Vagina (tissue), 2 donors: ENCODE results near the gene C15orf39. TPM values are rescaled to one million over a fixed set of nuclear protein-coding genes. Genes with fewer than 3 reads are reported as not detected.

Experiments
- DNase-seq, 2 donors: peaks; one replicate each; pipeline ENCODE4 v3.0.0-alpha.2; 2017; ENCODE audit errors: extremely low spot score in 2 of 2
- H3K27ac ChIP-seq: fragments of 200-600 bp; sonication (generic); one replicate; pipeline ENCODE4 v1.5.1; 2019
- H3K27me3 ChIP-seq: fragments of 200-600 bp; sonication (generic); one replicate; pipeline ENCODE4 v1.5.1; 2019
- H3K36me3 ChIP-seq, 2 donors: fragments of 200-600 bp; sonication (generic); one replicate each; pipeline ENCODE4 v1.5.1; 2017 to 2019
- H3K4me1 ChIP-seq: fragments of 200-600 bp; sonication (generic); one replicate; pipeline ENCODE4 v1.5.1; 2019
- H3K4me3 ChIP-seq, 2 donors: fragments of 200-600 bp; sonication (generic); 1 replicate in 1 of 2; 2 replicates in 1 of 2; pipeline ENCODE4 v1.5.1; 2016 to 2019
- H3K9me3 ChIP-seq: fragments of 200-600 bp; sonication (generic); one replicate; pipeline ENCODE4 v1.5.1; 2019
- CTCF ChIP-seq, 3 experiments: fragments of 450-650 bp in 2 of 3; fragments of 200-600 bp in 1 of 3; sonication (generic) in 1 of 3; IDR thresholded peaks; one replicate each; pipeline ENCODE4 v1.5.1; 2017 to 2019; ENCODE audit warnings: antibody characterized with exemption in 3 of 3, mild to moderate bottlenecking in 2 of 3, moderate library complexity in 2 of 3
- POLR2A ChIP-seq, 2 donors: fragments of 450-650 bp; IDR thresholded peaks; one replicate each; pipeline ENCODE4 v1.6.1; 2017; ENCODE audit warnings: antibody characterized with exemption in 2 of 2, mild to moderate bottlenecking in 2 of 2, moderate library complexity in 2 of 2
- POLR2AphosphoS5 ChIP-seq, 2 donors: sonication (generic); formaldehyde crosslinking; IDR thresholded peaks; one replicate each; pipeline ENCODE4 v1.9.0; 2017; ENCODE audit warnings: antibody characterized with exemption in 2 of 2, mild to moderate bottlenecking in 2 of 2, low read depth in 1 of 2; ENCODE audit not compliant: insufficient read depth in 1 of 2
- intact Hi-C: fragments of 100-400 bp; cut with DNase I; formaldehyde crosslinking; loops from one replicate; pipeline ENCODE4 v1.15.1; 2023
- total RNA-seq: library from RNA; depleted of rRNA; stranded (reverse); fragments of >200 nt; gene quantifications from one replicate; pipeline ENCODE4 v1.2.3, GENCODE V29; 2016

C15orf39 gene
- total RNA-seq, 1 donor from 2014 or later: 20.9 TPM

GRCh38 chr15:75207618-75208500, 6.2 kb downstream of the C15orf39 start:
- Histone ChIP-seq H3K4me3 (no peak overlapping the region), H3K27me3 (no peaks in the 10 kb centered on the region), H3K4me1 (peaks cover 86% of the 10 kb centered on the region), H3K36me3 (peaks cover 0 to 69% of the 10 kb centered on the region in 2 donors), H3K27ac (no peak overlapping the region), H3K9me3 (no peaks in the 10 kb centered on the region)
- TF ChIP-seq CTCF (IDR thresholded peaks at IDR 0.05) (no peak), POLR2AphosphoS5 (IDR thresholded peaks at IDR 0.05; ENCODE audit: insufficient read depth in 1 of 2, low read depth in 1 of 2) (no peak), POLR2A (IDR thresholded peaks at IDR 0.05) (no peak)
- intact Hi-C loops: loop anchor here (5.0 kb wide), 1 partner anchor 251 kb away; the partner anchor contains the start of gene RPP25
- DNase-seq: no peak

DNA sequence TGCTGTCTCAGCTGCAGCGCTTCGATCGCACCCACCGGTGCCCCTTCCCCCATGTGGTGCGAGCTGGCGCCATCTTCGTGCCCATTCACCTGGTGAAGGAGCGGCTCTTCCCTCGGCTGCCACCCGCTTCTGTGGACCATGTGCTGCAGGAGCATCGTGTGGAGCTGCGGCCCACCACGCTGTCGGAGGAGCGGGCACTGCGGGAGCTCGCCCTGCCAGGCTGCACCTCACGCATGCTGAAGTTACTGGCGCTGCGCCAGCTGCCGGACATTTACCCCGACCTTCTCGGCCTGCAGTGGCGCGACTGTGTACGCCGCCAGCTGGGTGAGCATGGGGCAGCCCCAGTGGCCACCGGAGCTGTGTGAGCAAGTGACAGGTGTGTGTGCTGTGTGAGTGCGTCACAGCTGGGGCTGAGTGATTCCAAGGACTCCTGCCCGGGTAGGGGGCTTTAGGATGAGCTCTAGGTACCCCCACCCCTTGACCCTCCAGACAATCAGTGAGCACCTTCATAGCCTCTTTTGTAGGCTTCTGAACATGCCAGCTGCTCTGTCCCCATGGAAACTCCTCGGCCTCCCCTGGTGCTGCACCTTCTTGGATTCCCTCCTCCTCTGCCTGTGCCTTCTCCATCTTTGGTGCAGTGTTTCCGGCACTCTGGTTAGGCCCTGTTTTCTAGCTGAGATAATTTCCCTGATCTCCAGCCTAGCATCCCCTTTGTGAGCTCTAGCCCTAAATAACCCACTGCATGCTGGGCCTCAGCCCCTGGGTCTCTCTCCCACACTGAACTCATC, 7.0 kb downstream of the C15orf39 start:
- H3K27me3 ChIP-seq: no peaks in the 10 kb centered on the region
- no peak for DNase-seq
- no peak overlapping the region for H3K27ac ChIP-seq
- TF ChIP-seq POLR2A (IDR thresholded peaks at IDR 0.05) (no peak), POLR2AphosphoS5 (IDR thresholded peaks at IDR 0.05; ENCODE audit: insufficient read depth in 1 of 2, low read depth in 1 of 2) (no peak), CTCF (IDR thresholded peaks at IDR 0.05) (no peak)
- intact Hi-C loops: loop anchor here (5.0 kb wide), 1 partner anchor 251 kb away; the partner anchor contains the start of gene RPP25
- peaks cover 78% of the 10 kb centered on the region for H3K4me1 ChIP-seq
- no peak overlapping the region for H3K4me3 ChIP-seq
- no peaks in the 10 kb centered on the region for H3K9me3 ChIP-seq
- peaks cover 0 to 74% of the 10 kb centered on the region in 2 donors for H3K36me3 ChIP-seq

GRCh38 chr15:75209289-75209676, 7.6 kb downstream of the C15orf39 start:
- no peak overlapping the region for H3K4me3 ChIP-seq
- H3K36me3 ChIP-seq: peaks cover 0 to 74% of the 10 kb centered on the region in 2 donors
- no peak for DNase-seq
- intact Hi-C loops: loop anchor here (5.0 kb wide), 1 partner anchor 252 kb away; the partner anchor contains the start of gene RPP25
- H3K27ac ChIP-seq: no peak overlapping the region
- H3K4me1 ChIP-seq: peaks cover 72% of the 10 kb centered on the region
- no peaks in the 10 kb centered on the region for H3K9me3 ChIP-seq
- TF ChIP-seq POLR2AphosphoS5 (IDR thresholded peaks at IDR 0.05; ENCODE audit: insufficient read depth in 1 of 2, low read depth in 1 of 2) (no peak), POLR2A (IDR thresholded peaks at IDR 0.05) (no peak), CTCF (IDR thresholded peaks at IDR 0.05) (no peak)
- no peaks in the 10 kb centered on the region for H3K27me3 ChIP-seq

- H3K4me3 ChIP-seq: no peak overlapping the region
- H3K27ac ChIP-seq: no peak overlapping the region
- no peaks in the 10 kb centered on the region for H3K27me3 ChIP-seq
- H3K4me1 ChIP-seq: peaks cover 72% of the 10 kb centered on the region
- TF ChIP-seq POLR2AphosphoS5 (IDR thresholded peaks at IDR 0.05; ENCODE audit: insufficient read depth in 1 of 2, low read depth in 1 of 2) (no peak), POLR2A (IDR thresholded peaks at IDR 0.05) (no peak), CTCF (IDR thresholded peaks at IDR 0.05) (no peak)
- DNase-seq: no peak
- intact Hi-C loops: no loop called here
- H3K9me3 ChIP-seq: no peaks in the 10 kb centered on the region
- H3K36me3 ChIP-seq: peaks cover 0 to 74% of the 10 kb centered on the region in 2 donors
These were observed 9.1 kb downstream of the C15orf39 start for GRCh38 chr15:75210811-75211230.
